GM23338 (cell line): ENCODE data around the gene SPATA33. TPM values are rescaled to one million over a fixed set of nuclear protein-coding genes. Genes with fewer than 3 reads are reported as not detected.

Experiments
- ATAC-seq: fragments of 200-7000 bp; cut with Tn5 transposase; 3 replicates; pipeline ENCODE4 v1.9.1; 2020
- DNase-seq: peaks from one replicate; pipeline ENCODE4 v3.0.0-alpha.2; 2015; ENCODE audit warnings: low spot score
- H2AFZ ChIP-seq: fragments of 200-600 bp; sonication (generic); 2 replicates; pipeline ENCODE4 v1.8.0; 2016; ENCODE audit warnings: antibody characterized with exemption, mild to moderate bottlenecking, moderate library complexity
- H3F3A ChIP-seq: fragments of 200-600 bp; sonication (generic); replicated peaks from 2 replicates; pipeline ENCODE4 v1.8.0; 2017; ENCODE audit warnings: antibody characterized with exemption, mixed run types, low read depth
- H3K27ac ChIP-seq: fragments of 200-600 bp; sonication (generic); 2 replicates; pipeline ENCODE4 v1.6.1; 2016; ENCODE audit warnings: low read depth
- H3K27me3 ChIP-seq: fragments of 200-600 bp; sonication (generic); 2 replicates; pipeline ENCODE4 v1.8.0; 2016; ENCODE audit warnings: mild to moderate bottlenecking, mixed run types, moderate library complexity; ENCODE audit not compliant: insufficient read depth
- H3K36me3 ChIP-seq: fragments of 200-600 bp; sonication (generic); 2 replicates; pipeline ENCODE4 v1.8.0; 2016; ENCODE audit warnings: mild to moderate bottlenecking; ENCODE audit not compliant: insufficient read depth
- H3K4me1 ChIP-seq: fragments of 200-600 bp; sonication (generic); 2 replicates; pipeline ENCODE4 v1.8.0; 2016; ENCODE audit warnings: mild to moderate bottlenecking, moderate library complexity; ENCODE audit not compliant: insufficient read depth
- H3K4me2 ChIP-seq: fragments of 200-600 bp; sonication (generic); 2 replicates; pipeline ENCODE4 v1.7.1; 2017; ENCODE audit warnings: mixed run types
- H3K4me3 ChIP-seq: fragments of 200-600 bp; sonication (generic); 2 replicates; pipeline ENCODE4 v1.6.1; 2016; ENCODE audit warnings: mixed run types
- H3K79me2 ChIP-seq: fragments of 200-600 bp; sonication (generic); replicated peaks from 2 replicates; pipeline ENCODE4 v1.8.0; 2017; ENCODE audit warnings: mild to moderate bottlenecking; ENCODE audit not compliant: insufficient read depth
- H3K9me2 ChIP-seq: fragments of 200-600 bp; sonication (generic); 2 replicates; pipeline ENCODE4 v1.8.0; 2017; ENCODE audit not compliant: insufficient read depth
- H4K20me1 ChIP-seq: fragments of 200-600 bp; sonication (generic); replicated peaks from 2 replicates; pipeline ENCODE4 v1.8.0; 2017; ENCODE audit warnings: mild to moderate bottlenecking; ENCODE audit not compliant: insufficient read depth
- H3K27ac Mint-ChIP-seq: 2 replicates; pipeline ENCODE4 v1.8.0; 2020; ENCODE audit warnings: inconsistent platforms, mild to moderate bottlenecking, moderate library complexity, mixed read lengths
- H3K27me3 Mint-ChIP-seq: 3 replicates; pipeline ENCODE4 v1.8.0; 2022; ENCODE audit warnings: low read depth, mild to moderate bottlenecking, moderate library complexity, mixed read lengths, inconsistent platforms; ENCODE audit not compliant: insufficient read depth, poor library complexity
- H3K36me3 Mint-ChIP-seq: 3 replicates; pipeline ENCODE4 v1.8.0; 2021; ENCODE audit warnings: low read depth, mild to moderate bottlenecking, inconsistent platforms, moderate library complexity, mixed read lengths
- H3K4me1 Mint-ChIP-seq: 3 replicates; pipeline ENCODE4 v1.8.0; 2020; ENCODE audit warnings: mild to moderate bottlenecking, inconsistent platforms, mixed read lengths
- H3K4me3 Mint-ChIP-seq: 3 replicates; pipeline ENCODE4 v1.8.0; 2021; ENCODE audit warnings: moderate library complexity, mild to moderate bottlenecking, inconsistent platforms, mixed read lengths
- H3K9me3 Mint-ChIP-seq: 3 replicates; pipeline ENCODE4 v1.8.0; 2020; ENCODE audit warnings: moderate library complexity, mild to moderate bottlenecking, inconsistent platforms, mixed read lengths
- CREB1 ChIP-seq: fragments of 250-450 bp; sonication (Bioruptor Pico); IDR thresholded peaks from 2 replicates; pipeline ENCODE4 v1.5.0; 2020; ENCODE audit warnings: low read depth, mild to moderate bottlenecking, moderate library complexity
- EZH2 ChIP-seq: fragments of 200-600 bp; sonication (generic); IDR thresholded peaks from one replicate; pipeline ENCODE4 v1.8.0; 2017; ENCODE audit warnings: antibody characterized with exemption, mild to moderate bottlenecking, low read depth; ENCODE audit not compliant: unreplicated experiment
- POLR2AphosphoS5 ChIP-seq: IDR thresholded peaks from 2 replicates; pipeline ENCODE4 v1.6.1; 2016; ENCODE audit warnings: antibody characterized with exemption, low read depth
- STAT1 ChIP-seq: IDR thresholded peaks from one replicate; pipeline ENCODE4 v1.6.1; 2016; ENCODE audit warnings: antibody characterized with exemption; ENCODE audit not compliant: unreplicated experiment
- ZNF114 ChIP-seq: fragments of 250-450 bp; sonication (Bioruptor Pico); IDR thresholded peaks from 2 replicates; pipeline ENCODE4 v1.5.0; 2020; ENCODE audit warnings: mild to moderate bottlenecking, moderate library complexity
- long read RNA-seq: library from polyadenylated mRNA; unstranded; transcript quantifications from one replicate; pipeline ENCODE4 v2.0.0, GENCODE V29; 2020; ENCODE audit not compliant: unreplicated experiment
- polyA plus RNA-seq: library from polyadenylated mRNA; unstranded; fragments of >200 nt; fragmentation: Nextera tagmentation; extraction: Ambion mirVana; gene quantifications from 2 replicates; pipeline ENCODE4 v1.2.1, GENCODE V29; 2016
- total RNA-seq: library from RNA; depleted of rRNA; stranded (reverse); fragments of >200 nt; shearing (Covaris generic); gene quantifications from 2 replicates; pipeline ENCODE4 v1.2.3, GENCODE V29; 2014; rRNA removed
- TF ChIP-seq, protein P1 (sequence below), 2 experiments: fragments of 200-600 bp in 1 of 2; sonication (generic) in 1 of 2; conservative IDR thresholded peaks; 2 replicates each; pipeline versions ENCODE4 v1.5.1 to v1.6.1; 2016 to 2017; ENCODE audit warnings: antibody characterized with exemption in 2 of 2, low read depth in 2 of 2, mild to moderate bottlenecking in 2 of 2, moderate library complexity in 1 of 2
- TF ChIP-seq, protein P2 (sequence below): IDR thresholded peaks from 2 replicates; pipeline ENCODE4 v1.6.1; 2016; ENCODE audit warnings: antibody characterized with exemption
- TF ChIP-seq, protein P3 (sequence below): fragments of 250-450 bp; sonication (Bioruptor Pico); IDR thresholded peaks from 2 replicates; pipeline ENCODE4 v1.5.0; 2020; ENCODE audit warnings: mild to moderate bottlenecking, moderate library complexity
- TF ChIP-seq, protein P4 (sequence below): IDR thresholded peaks from one replicate; pipeline ENCODE4 v1.6.1; 2018; ENCODE audit warnings: antibody characterized with exemption; ENCODE audit not compliant: unreplicated experiment

Gene SPATA33
- total RNA-seq (5.8 and 6.6 TPM in 2 replicates), polyA plus RNA-seq (13.9 and 17.4 TPM in 2 replicates)
- long read RNA-seq, partial matches to known transcripts, result 0 of 8 reads
- long read RNA-seq, other reads (novel, unspliced or antisense), result 5 of 8 reads

DNA sequence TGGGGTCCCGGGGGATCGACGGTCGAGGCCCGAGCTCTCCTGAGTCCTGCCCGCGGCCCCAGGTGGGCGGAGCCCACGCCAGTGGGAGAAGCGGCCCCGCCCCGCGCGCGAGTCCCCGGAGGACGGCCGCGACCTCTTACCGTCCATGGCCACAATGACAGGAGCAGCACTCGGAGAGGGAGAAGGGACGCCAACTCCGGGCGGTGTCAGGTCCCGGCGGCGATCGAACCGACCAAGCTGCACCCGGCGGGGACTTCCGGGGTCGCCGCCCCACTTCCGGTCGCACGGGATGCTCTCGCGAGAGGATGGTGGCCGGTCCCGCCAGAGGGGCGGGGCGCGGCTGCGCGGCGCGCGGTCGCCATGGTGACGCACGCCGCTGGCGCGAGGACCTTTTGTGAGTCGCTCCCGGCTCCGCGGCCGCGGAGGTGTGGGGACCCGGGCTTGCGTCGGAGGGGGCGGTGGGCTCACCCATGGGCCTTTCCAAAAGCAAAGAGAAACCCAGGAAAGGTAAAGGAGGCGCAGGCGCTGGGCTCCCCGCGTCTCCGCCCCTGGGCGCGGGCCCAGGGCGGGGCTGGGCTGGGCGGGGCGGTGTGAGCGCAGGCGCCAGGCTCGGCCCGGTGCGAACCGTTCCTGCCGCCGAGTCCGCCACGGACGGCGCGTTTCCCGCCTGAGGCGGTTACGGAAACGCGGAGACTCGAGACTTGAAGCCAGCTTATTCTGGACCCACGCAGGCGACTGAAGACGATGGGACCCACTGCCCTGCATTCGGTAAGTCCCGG is at the start of gene SPATA33, which contains the start of gene CHMP1A:
Gene SPATA33, plus strand, starts transcription at position 395 of the 779 bp plus-strand sequence. Its CDS starts 76 bp downstream, at position 471.
Gene CHMP1A, minus strand, starts transcription at position 267 of the 779 bp plus-strand sequence. Its CDS starts 120 bp downstream, at position 147.
- Histone ChIP-seq H3K27ac (no peak within 1 kb of the TSS), H3K4me2 (peak within 1 kb of the TSS; percentile 98), H3K4me3 (peak within 1 kb of the TSS; percentile 95), H3K27me3 (no peaks in the 10 kb centered on the region), H3K4me1 (peaks cover 7% of the 10 kb centered on the region; the same call in 1 of the 2 replicates), H2AFZ (peak within 1 kb of the TSS; percentile 98), H3F3A (no peaks in the 10 kb centered on the region), H4K20me1 (peaks cover 4% of the 10 kb centered on the region; the same call in 1 of the 2 replicates), H3K36me3 (peaks cover 12% of the 10 kb centered on the region), H3K79me2 (peaks cover 49% of the 10 kb centered on the region), H3K9me2 (no peaks in the 10 kb centered on the region)
- Mint-ChIP-seq H3K9me3 (no peaks in the 10 kb centered on the region), H3K27ac (peak within 1 kb of the TSS; percentile 77), H3K27me3 (peaks cover 6% of the 10 kb centered on the region), H3K36me3 (peaks cover 41% of the 10 kb centered on the region), H3K4me1 (peaks cover 8% of the 10 kb centered on the region), H3K4me3 (peak within 1 kb of the TSS; percentile 90)
- DNase-seq (peak; percentile 91), ATAC-seq (peak; percentile 91)
- TF ChIP-seq CREB1 (CRISPR knock-in tag) (peak; percentile 37; the same call in 1 of the 2 replicates), STAT1 (no peak), EZH2 (no peak), POLR2AphosphoS5 (peak; percentile 77), ZNF114 (no peak)
- TF ChIP-seq, protein P1, sequence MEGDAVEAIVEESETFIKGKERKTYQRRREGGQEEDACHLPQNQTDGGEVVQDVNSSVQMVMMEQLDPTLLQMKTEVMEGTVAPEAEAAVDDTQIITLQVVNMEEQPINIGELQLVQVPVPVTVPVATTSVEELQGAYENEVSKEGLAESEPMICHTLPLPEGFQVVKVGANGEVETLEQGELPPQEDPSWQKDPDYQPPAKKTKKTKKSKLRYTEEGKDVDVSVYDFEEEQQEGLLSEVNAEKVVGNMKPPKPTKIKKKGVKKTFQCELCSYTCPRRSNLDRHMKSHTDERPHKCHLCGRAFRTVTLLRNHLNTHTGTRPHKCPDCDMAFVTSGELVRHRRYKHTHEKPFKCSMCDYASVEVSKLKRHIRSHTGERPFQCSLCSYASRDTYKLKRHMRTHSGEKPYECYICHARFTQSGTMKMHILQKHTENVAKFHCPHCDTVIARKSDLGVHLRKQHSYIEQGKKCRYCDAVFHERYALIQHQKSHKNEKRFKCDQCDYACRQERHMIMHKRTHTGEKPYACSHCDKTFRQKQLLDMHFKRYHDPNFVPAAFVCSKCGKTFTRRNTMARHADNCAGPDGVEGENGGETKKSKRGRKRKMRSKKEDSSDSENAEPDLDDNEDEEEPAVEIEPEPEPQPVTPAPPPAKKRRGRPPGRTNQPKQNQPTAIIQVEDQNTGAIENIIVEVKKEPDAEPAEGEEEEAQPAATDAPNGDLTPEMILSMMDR (conservative IDR thresholded peaks at IDR 0.05; ENCODE audit: low read depth in 2 of 2), result no peak
- TF ChIP-seq, protein P2, sequence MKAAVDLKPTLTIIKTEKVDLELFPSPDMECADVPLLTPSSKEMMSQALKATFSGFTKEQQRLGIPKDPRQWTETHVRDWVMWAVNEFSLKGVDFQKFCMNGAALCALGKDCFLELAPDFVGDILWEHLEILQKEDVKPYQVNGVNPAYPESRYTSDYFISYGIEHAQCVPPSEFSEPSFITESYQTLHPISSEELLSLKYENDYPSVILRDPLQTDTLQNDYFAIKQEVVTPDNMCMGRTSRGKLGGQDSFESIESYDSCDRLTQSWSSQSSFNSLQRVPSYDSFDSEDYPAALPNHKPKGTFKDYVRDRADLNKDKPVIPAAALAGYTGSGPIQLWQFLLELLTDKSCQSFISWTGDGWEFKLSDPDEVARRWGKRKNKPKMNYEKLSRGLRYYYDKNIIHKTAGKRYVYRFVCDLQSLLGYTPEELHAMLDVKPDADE, result 0 out of 2 replicates have a peak, but pooled peaks have one; percentile 10
- TF ChIP-seq, protein P3, sequence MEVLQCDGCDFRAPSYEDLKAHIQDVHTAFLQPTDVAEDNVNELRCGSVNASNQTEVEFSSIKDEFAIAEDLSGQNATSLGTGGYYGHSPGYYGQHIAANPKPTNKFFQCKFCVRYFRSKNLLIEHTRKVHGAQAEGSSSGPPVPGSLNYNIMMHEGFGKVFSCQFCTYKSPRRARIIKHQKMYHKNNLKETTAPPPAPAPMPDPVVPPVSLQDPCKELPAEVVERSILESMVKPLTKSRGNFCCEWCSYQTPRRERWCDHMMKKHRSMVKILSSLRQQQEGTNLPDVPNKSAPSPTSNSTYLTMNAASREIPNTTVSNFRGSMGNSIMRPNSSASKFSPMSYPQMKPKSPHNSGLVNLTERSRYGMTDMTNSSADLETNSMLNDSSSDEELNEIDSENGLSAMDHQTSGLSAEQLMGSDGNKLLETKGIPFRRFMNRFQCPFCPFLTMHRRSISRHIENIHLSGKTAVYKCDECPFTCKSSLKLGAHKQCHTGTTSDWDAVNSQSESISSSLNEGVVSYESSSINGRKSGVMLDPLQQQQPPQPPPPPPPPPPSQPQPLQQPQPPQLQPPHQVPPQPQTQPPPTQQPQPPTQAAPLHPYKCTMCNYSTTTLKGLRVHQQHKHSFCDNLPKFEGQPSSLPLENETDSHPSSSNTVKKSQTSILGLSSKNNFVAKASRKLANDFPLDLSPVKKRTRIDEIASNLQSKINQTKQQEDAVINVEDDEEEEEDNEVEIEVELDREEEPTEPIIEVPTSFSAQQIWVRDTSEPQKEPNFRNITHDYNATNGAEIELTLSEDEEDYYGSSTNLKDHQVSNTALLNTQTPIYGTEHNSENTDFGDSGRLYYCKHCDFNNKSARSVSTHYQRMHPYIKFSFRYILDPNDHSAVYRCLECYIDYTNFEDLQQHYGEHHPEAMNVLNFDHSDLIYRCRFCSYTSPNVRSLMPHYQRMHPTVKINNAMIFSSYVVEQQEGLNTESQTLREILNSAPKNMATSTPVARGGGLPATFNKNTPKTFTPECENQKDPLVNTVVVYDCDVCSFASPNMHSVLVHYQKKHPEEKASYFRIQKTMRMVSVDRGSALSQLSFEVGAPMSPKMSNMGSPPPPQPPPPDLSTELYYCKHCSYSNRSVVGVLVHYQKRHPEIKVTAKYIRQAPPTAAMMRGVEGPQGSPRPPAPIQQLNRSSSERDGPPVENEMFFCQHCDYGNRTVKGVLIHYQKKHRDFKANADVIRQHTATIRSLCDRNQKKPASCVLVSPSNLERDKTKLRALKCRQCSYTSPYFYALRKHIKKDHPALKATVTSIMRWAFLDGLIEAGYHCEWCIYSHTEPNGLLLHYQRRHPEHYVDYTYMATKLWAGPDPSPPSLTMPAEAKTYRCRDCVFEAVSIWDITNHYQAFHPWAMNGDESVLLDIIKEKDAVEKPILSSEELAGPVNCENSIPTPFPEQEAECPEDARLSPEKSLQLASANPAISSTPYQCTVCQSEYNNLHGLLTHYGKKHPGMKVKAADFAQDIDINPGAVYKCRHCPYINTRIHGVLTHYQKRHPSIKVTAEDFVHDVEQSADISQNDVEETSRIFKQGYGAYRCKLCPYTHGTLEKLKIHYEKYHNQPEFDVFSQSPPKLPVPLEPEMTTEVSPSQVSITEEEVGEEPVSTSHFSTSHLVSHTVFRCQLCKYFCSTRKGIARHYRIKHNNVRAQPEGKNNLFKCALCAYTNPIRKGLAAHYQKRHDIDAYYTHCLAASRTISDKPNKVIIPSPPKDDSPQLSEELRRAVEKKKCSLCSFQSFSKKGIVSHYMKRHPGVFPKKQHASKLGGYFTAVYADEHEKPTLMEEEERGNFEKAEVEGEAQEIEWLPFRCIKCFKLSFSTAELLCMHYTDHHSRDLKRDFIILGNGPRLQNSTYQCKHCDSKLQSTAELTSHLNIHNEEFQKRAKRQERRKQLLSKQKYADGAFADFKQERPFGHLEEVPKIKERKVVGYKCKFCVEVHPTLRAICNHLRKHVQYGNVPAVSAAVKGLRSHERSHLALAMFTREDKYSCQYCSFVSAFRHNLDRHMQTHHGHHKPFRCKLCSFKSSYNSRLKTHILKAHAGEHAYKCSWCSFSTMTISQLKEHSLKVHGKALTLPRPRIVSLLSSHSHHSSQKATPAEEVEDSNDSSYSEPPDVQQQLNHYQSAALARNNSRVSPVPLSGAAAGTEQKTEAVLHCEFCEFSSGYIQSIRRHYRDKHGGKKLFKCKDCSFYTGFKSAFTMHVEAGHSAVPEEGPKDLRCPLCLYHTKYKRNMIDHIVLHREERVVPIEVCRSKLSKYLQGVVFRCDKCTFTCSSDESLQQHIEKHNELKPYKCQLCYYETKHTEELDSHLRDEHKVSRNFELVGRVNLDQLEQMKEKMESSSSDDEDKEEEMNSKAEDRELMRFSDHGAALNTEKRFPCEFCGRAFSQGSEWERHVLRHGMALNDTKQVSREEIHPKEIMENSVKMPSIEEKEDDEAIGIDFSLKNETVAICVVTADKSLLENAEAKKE (CRISPR knock-in tag), result no peak
- TF ChIP-seq, protein P4, sequence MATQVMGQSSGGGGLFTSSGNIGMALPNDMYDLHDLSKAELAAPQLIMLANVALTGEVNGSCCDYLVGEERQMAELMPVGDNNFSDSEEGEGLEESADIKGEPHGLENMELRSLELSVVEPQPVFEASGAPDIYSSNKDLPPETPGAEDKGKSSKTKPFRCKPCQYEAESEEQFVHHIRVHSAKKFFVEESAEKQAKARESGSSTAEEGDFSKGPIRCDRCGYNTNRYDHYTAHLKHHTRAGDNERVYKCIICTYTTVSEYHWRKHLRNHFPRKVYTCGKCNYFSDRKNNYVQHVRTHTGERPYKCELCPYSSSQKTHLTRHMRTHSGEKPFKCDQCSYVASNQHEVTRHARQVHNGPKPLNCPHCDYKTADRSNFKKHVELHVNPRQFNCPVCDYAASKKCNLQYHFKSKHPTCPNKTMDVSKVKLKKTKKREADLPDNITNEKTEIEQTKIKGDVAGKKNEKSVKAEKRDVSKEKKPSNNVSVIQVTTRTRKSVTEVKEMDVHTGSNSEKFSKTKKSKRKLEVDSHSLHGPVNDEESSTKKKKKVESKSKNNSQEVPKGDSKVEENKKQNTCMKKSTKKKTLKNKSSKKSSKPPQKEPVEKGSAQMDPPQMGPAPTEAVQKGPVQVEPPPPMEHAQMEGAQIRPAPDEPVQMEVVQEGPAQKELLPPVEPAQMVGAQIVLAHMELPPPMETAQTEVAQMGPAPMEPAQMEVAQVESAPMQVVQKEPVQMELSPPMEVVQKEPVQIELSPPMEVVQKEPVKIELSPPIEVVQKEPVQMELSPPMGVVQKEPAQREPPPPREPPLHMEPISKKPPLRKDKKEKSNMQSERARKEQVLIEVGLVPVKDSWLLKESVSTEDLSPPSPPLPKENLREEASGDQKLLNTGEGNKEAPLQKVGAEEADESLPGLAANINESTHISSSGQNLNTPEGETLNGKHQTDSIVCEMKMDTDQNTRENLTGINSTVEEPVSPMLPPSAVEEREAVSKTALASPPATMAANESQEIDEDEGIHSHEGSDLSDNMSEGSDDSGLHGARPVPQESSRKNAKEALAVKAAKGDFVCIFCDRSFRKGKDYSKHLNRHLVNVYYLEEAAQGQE, result no peak
